Esophagus muscularis mucosa (tissue), 4 donors: ENCODE results near the gene FAM177B. TPM values are rescaled to one million over a fixed set of nuclear protein-coding genes. Genes with fewer than 3 reads are reported as not detected.

Experiments used
- DNase-seq: peaks from one replicate; pipeline ENCODE4 v3.0.0-alpha.2; 2017; ENCODE audit errors: extremely low spot score
- H3K27ac ChIP-seq, 4 donors: fragments of 200-600 bp; sonication (generic); replicated peaks in 1 of 4; 1 replicate in 3 of 4; 2 replicates in 1 of 4; pipeline ENCODE4 v1.5.1; 2016 to 2019; ENCODE audit warnings: mild to moderate bottlenecking in 1 of 4
- H3K27me3 ChIP-seq, 4 donors: fragments of 200-600 bp; sonication (generic); one replicate each; pipeline versions ENCODE4 v1.5.1 to v1.6.0; 2016 to 2019
- H3K36me3 ChIP-seq, 4 donors: fragments of 200-600 bp; sonication (generic); one replicate each; pipeline ENCODE4 v1.5.1; 2016 to 2019
- H3K4me1 ChIP-seq, 4 donors: fragments of 200-600 bp; sonication (generic); one replicate each; pipeline ENCODE4 v1.5.1; 2016 to 2019
- H3K4me3 ChIP-seq, 4 donors: fragments of 200-600 bp; sonication (generic); 1 replicate in 2 of 4; 2 replicates in 2 of 4; pipeline ENCODE4 v1.5.1; 2016 to 2019; ENCODE audit warnings: mild to moderate bottlenecking in 4 of 4, moderate library complexity in 1 of 4
- H3K9me3 ChIP-seq, 4 donors: fragments of 200-600 bp; sonication (generic); 1 replicate in 3 of 4; 2 replicates in 1 of 4; pipeline ENCODE4 v1.5.1; 2016 to 2019
- EP300 ChIP-seq: sonication (generic); formaldehyde crosslinking; IDR thresholded peaks from one replicate; pipeline ENCODE4 v1.6.1; 2017; ENCODE audit warnings: antibody characterized with exemption
- POLR2A ChIP-seq: fragments of 450-650 bp; IDR thresholded peaks from one replicate; pipeline ENCODE4 v1.6.1; 2017; ENCODE audit warnings: antibody characterized with exemption, moderate library complexity, mild to moderate bottlenecking, low read depth
- POLR2AphosphoS5 ChIP-seq, 2 donors: sonication (generic); formaldehyde crosslinking; IDR thresholded peaks; one replicate each; pipeline ENCODE4 v1.6.1; 2017; ENCODE audit warnings: antibody characterized with exemption in 2 of 2
- WGBS: methylation state at CpG from one replicate; pipeline ENCODE4 v1.1.5; 2018; 5-methylcytosine and 5-hydroxymethylcytosine counted together
- intact Hi-C: fragments of 100-400 bp; cut with DNase I; formaldehyde crosslinking; loops from one replicate; pipeline ENCODE4 v1.15.1; 2023
- total RNA-seq, 4 donors: library from RNA; depleted of rRNA; stranded (reverse); fragments of >200 nt; gene quantifications; one replicate each; pipeline versions ENCODE4 v1.1.0 to v1.2.1, GENCODE V29; 2016
- TF ChIP-seq, protein P1 (sequence below), 3 experiments: fragments of 200-600 bp in 2 of 3; fragments of 450-650 bp in 1 of 3; sonication (generic) in 2 of 3; IDR thresholded peaks; one replicate each; pipeline ENCODE4 v1.5.1; 2017 to 2019; ENCODE audit warnings: antibody characterized with exemption in 3 of 3, mild to moderate bottlenecking in 2 of 3, moderate library complexity in 1 of 3

The FAM177B gene
- total RNA-seq, 4 donors from 2014 or later: 0.42 to 1.3 TPM; not detected in 2

DNA sequence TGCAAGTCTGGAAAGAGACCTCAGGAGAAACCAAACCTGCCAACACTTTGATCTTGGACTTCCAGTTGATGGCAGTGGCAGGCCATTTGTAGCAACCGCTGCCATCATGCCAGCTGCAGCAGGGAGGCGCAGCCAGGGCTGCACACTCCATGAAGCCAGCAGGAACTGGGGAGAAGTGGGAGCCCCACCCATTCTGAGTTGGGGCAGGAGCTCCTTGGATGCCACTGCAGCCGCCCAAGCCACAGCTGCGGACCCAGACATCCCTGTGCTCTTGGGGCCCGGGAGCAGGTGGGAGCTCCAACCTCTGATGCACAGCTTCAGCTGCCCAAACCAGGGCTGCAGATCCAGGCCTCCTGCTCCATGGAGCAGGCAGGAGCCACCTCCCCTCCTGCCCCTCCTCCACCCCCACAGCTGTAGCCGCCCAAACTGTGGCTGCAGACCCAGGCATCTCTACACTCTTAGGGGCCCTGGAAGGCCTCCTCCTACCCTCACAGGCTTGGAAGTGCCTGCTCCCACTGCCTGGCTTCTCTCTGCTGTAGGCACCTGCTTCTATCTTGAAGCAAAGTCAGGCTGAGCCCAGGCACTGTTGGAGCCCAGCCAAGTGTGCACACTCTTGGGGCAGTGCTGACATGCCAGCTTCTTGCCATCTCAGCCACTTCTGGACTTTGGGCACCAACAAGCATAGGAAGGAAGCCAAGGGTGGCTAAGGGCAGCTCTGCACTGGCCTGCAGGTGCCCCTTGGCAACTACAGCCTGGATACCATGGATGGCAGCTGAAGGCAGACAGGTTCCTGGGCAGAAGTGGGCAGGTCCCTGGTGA, 57.9 kb downstream of the FAM177B start:
- WGBS: 100% methylated on average over 2 of the region's 6 CpGs
- Histone ChIP-seq H3K9me3 (no peaks in the 10 kb centered on the region), H3K4me1 (peaks cover 0 to 25% (median 15%) of the 10 kb centered on the region in 4 donors), H3K27me3 (no peaks in the 10 kb centered on the region), H3K4me3 (no peak overlapping the region), H3K27ac (no peak overlapping the region), H3K36me3 (no peaks in the 10 kb centered on the region)
- no peak for TF ChIP-seq POLR2AphosphoS5 (IDR thresholded peaks at IDR 0.05)
- no peak for TF ChIP-seq POLR2A
- TF ChIP-seq, protein P1, sequence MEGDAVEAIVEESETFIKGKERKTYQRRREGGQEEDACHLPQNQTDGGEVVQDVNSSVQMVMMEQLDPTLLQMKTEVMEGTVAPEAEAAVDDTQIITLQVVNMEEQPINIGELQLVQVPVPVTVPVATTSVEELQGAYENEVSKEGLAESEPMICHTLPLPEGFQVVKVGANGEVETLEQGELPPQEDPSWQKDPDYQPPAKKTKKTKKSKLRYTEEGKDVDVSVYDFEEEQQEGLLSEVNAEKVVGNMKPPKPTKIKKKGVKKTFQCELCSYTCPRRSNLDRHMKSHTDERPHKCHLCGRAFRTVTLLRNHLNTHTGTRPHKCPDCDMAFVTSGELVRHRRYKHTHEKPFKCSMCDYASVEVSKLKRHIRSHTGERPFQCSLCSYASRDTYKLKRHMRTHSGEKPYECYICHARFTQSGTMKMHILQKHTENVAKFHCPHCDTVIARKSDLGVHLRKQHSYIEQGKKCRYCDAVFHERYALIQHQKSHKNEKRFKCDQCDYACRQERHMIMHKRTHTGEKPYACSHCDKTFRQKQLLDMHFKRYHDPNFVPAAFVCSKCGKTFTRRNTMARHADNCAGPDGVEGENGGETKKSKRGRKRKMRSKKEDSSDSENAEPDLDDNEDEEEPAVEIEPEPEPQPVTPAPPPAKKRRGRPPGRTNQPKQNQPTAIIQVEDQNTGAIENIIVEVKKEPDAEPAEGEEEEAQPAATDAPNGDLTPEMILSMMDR (IDR thresholded peaks at IDR 0.05): no peak
- TF ChIP-seq EP300: no peak
- intact Hi-C loops: loop anchor here (5.0 kb wide), 1 partner anchor 327 kb away; no protein-coding TSS in a partner anchor
- no peak for DNase-seq

DNA sequence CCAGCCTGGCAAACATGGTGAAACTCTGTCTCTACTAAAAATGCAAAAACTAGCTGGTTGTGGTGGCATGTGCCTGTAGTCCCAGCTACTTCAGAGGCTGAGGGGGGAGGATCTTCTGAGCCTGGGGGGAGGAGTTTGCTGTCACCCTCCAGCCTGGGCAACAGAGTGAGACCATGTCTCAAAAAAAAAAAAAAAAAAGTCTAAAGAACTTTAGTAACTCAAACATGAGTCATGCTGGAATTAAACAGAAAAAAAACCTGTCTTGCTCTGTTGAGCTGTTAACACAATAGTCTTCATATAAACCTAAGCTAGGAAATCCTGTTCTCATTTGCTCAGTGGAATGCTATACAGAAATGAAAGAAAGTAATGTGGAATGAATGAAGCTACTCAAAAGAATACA, 61.1 kb downstream of the FAM177B start:
- Histone ChIP-seq H3K4me1 (peaks cover 0 to 22% (median 11%) of the 10 kb centered on the region in 4 donors), H3K36me3 (no peaks in the 10 kb centered on the region), H3K4me3 (no peak overlapping the region), H3K27me3 (no peaks in the 10 kb centered on the region), H3K27ac (no peak overlapping the region), H3K9me3 (no peaks in the 10 kb centered on the region)
- TF ChIP-seq EP300: no peak
- TF ChIP-seq, protein P1 (IDR thresholded peaks at IDR 0.05): no peak
- TF ChIP-seq POLR2A: no peak
- TF ChIP-seq POLR2AphosphoS5 (IDR thresholded peaks at IDR 0.05): no peak
- intact Hi-C loops: no loop called here
- DNase-seq: no peak

DNA sequence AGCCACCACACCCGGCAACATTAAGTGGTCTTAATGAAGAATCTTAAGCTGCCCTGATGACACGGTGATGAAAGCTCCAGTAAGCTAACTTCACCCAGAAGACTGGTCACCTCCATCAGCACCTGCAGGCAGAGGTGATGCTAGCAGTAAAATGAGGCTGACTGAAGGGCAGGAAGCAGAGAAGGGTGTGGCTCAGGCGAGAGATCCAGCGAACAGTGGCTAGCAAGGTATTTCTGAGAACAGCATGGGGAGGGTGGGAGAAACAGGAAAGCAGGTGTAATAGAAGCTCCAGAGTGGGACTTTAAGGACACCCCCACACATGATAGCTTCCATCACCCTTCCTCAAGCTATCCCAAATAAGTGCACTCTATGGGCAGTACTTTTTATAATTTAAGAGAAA, 62.0 kb downstream of the FAM177B start:
- Histone ChIP-seq H3K4me1 (peaks cover 0 to 21% (median 11%) of the 10 kb centered on the region in 4 donors), H3K36me3 (no peaks in the 10 kb centered on the region), H3K9me3 (no peaks in the 10 kb centered on the region), H3K4me3 (no peak overlapping the region), H3K27me3 (no peaks in the 10 kb centered on the region), H3K27ac (no peak overlapping the region)
- intact Hi-C loops: no loop called here
- 98% methylated on average over 4 of the region's 4 CpGs for WGBS
- TF ChIP-seq EP300 (no peak), POLR2A (no peak), POLR2AphosphoS5 (IDR thresholded peaks at IDR 0.05) (no peak)
- TF ChIP-seq, protein P1 (IDR thresholded peaks at IDR 0.05): no peak
- no peak for DNase-seq

Other genes starting within 250 kb of the FAM177B start
- under 1 TPM in 2 of 4 donors, not detected in 2; 0.63 to 0.83 TPM for gene HHIPL2, start 189.1 kb upstream of the FAM177B start, total RNA-seq
- 1 to 10 TPM; 2.5 to 4.5 (median 3.9) TPM for gene TAF1A, start 147.3 kb upstream of the FAM177B start, total RNA-seq
- 10 to 100 TPM; 36.1 to 53.0 (median 49.0) TPM for gene MIA3, start 119.1 kb upstream of the FAM177B start, total RNA-seq
- gene AIDA, start 24.7 kb upstream of the FAM177B start, total RNA-seq: 100 to 1,000 TPM in 2 of 4 donors, 10 to 100 TPM in 2; 94.3 to 120 (median 99.8) TPM
- 10 to 100 TPM; 36.6 to 55.6 (median 48.4) TPM for gene BROX, start 24.6 kb upstream of the FAM177B start, total RNA-seq
- gene DISP1, start 77.8 kb downstream of the FAM177B start, total RNA-seq: 10 to 100 TPM in 2 of 4 donors, 1 to 10 TPM in 2; 9.3 to 14.1 (median 10.8) TPM